ENCODE results near the gene SLC16A11.
"Not testable (repeated sequence)": the region's sequence is repeated elsewhere in the genome, so short reads cannot be mapped to it uniquely, and the experiment has no call there.

Gene SLC16A11

GRCh38 chr17:7058831-7059447 lies 15.0 kb upstream of the SLC16A11 start:
- in situ Hi-C loops (cut with HindIII; ENCODE audit: low sequenced_read_pairs): no loop called here

GRCh38 chr17:7056386-7056785 lies 12.5 kb upstream of the SLC16A11 start:
- in situ Hi-C loops (cut with HindIII; ENCODE audit: low sequenced_read_pairs): no loop called here

GRCh38 chr17:7050583-7050982 lies 6.7 kb upstream of the SLC16A11 start:
- in situ Hi-C loops (cut with HindIII; ENCODE audit: low sequenced_read_pairs): not testable (repeated sequence)

DNA sequence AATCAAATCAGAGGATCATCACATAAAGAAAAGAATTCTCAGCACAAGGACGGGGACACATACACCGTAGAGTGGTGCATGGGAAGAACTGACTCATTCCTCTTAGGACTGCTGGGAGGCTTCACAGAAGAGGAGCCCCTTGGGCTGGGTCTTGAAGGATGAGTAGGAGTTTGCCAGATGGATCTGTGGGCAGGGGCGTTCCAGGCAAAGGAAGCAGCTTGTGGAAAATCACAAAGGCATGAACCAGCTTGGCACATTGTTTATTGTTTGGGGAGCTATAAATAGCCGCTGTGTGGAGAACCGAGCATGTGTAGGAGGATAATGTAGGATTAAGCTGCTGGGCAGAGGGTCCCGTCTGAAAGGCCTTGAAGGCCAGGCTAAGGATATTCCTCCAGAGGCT lies 5.1 kb upstream of the SLC16A11 start:
- in situ Hi-C loops (cut with HindIII; ENCODE audit: low sequenced_read_pairs): no loop called here

DNA sequence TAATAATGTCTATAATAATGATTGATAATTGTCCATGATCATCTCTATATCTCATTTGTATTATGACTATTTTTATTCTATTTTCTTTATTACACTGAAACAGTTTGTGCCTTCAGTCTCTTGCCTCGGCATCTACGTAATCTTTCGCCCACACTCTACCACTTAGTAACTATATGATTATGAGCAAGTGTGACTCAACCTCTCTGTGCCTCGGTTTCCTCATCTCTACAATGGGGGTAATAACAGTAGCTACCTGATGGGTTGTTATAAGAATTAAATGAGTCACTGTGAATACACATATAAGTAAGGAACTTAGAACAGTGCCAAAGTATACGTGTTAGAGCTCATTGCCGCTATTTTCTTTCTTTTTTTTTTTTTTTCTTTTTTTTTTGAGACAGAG lies 3.7 kb upstream of the SLC16A11 start:
- in situ Hi-C loops (cut with HindIII; ENCODE audit: low sequenced_read_pairs): no loop called here

GRCh38 chr17:7046725-7047397 lies 3.0 kb upstream of the SLC16A11 start:
- in situ Hi-C loops (cut with HindIII; ENCODE audit: low sequenced_read_pairs): not testable (repeated sequence)

DNA sequence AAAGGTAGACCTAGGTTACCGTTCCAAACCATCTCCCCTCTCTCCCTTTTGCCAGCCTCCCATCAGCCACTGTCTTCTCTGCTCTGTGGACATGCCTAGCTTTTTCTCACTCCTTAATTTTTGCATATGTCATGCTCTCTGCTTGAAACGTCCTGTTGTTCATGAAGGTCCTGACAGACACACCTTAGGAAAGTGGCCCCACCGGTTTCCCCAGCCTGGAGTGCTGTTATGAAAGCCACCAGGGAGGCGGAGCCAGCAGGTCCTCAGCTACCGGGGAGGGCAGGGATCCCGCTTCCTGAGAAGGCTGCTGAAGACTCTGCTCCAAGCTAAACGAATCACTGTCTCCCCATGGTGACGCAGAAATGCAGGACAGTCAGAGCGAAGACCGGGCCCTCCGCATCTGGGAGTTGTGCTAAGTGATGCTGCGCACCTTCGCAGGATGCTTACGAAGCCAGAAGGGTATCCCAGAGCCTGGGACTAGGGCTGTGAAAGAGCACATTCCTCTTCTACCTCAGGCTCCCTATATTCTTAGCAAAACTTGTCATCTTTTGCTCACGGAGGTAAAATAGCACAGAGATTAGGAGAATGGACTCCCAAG lies 2.3 kb upstream of the SLC16A11 start:
- in situ Hi-C loops (cut with HindIII; ENCODE audit: low sequenced_read_pairs): no loop called here

- in situ Hi-C loops (cut with HindIII; ENCODE audit: low sequenced_read_pairs): no loop called here
Measured at GRCh38 chr17:7045492-7046126, 1.7 kb upstream of the SLC16A11 start.

- in situ Hi-C loops (cut with HindIII; ENCODE audit: low sequenced_read_pairs): no loop called here
Measured at GRCh38 chr17:7043182-7043496, 753 bp downstream of the SLC16A11 start.

- in situ Hi-C loops (cut with HindIII; ENCODE audit: low sequenced_read_pairs): no loop called here
Measured at GRCh38 chr17:7042501-7043181, 1.3 kb downstream of the SLC16A11 start.

DNA sequence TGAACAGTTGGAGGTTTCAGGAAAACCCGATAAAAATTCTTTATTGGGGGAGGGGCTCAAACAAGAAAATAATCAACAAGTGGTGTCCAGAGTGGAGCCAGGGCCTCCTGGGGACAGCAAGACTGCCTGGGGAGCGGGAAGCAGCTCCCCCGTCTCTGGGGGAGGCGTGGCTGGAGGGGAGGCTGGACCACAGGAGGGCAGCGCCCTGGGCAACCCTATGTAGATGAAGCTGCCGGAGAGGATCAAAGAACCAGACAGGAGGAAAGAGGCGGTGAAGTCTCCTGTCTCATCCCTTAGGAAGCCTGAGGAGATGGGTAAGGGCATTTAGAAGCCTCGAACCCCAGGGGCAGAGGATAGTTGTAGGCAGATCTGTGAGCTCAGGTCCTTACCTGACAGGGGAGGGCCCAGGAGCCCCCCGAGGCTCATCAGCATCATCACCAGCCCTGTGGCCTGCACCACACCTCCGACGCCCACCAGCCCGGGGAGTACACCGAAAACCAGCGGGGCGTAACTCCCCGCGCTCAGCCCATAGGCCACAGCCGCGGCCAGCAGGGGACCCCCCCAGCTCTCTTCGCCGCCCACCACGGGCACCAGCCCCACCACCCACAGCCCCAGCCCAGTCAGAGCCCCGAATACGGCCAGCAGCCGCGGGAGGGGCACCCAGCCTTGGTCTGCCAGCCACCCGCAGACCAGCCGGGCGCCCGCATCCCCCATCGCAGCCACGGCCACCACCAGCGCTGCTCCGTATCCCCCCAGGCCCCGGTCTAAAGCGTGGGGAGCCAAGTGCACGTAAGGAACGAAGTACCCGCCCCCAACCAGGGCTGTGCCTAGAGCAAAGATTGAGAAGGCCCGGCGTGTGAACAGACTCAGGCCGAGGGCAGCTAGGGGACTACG lies 2.0 kb downstream of the SLC16A11 start:
- in situ Hi-C loops (cut with HindIII; ENCODE audit: low sequenced_read_pairs): no loop called here

DNA sequence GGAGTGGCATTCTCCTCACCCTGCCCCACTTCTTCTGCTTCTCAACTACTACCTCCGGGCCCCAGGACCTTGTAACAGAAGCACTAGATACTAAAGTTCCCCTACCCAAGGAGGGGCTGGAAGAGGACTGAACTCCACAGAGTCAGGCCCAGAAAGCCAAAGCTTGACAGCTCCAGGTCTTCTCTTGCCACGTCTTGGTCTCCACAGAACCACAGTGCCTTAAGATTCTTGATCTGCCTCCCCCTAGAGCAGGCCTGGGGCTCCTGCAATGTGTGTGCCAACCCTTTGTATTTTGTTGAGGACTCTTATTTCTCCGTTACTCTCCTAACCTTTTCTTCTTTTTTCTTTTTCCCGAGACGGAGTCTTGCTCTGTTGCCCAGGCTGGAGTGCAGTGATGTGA lies 4.1 kb downstream of the SLC16A11 start:
- in situ Hi-C loops (cut with HindIII; ENCODE audit: low sequenced_read_pairs): no loop called here

GRCh38 chr17:7038025-7038862 lies 5.6 kb downstream of the SLC16A11 start:
- in situ Hi-C loops (cut with HindIII; ENCODE audit: low sequenced_read_pairs): no loop called here

GRCh38 chr17:7035591-7036368 lies 8.1 kb downstream of the SLC16A11 start, which contains the start of gene SLC16A13:
Gene SLC16A13, plus strand, starts transcription at chr17:7036015. Its CDS starts 368 bp downstream, at chr17:7036383.
- in situ Hi-C loops (cut with HindIII; ENCODE audit: low sequenced_read_pairs): no loop called here

DNA sequence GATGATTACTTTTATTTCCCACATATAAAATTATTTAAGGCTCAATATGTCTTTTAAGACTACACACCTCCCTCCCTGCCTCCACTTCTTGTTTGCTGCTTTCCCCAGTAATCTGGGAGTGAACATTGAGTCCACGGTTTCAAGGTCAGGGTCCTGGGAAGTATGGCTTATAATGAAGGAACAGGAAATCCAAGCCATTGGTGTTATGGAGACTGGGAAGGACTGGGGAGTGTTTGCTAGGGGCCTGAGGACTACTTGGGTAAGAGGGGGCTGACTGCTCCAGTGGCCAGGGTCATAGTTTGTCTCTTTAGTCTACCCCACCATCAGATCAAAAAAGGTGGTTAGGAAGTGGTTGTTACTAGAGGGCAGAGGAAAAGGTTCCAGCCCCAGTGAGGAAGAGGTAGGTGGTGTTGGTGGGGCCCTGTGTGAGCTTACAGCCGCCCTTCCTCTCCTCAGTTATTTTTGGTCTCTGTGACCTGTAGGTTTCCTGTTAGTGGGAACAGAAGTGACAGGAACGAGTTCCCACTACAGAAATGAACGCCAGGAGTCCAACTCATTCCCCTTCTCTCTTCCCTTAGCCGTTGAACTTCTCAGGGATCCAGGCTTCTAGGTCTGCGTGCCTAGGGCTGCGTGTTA lies 8.8 kb downstream of the SLC16A11 start:
- in situ Hi-C loops (cut with HindIII; ENCODE audit: low sequenced_read_pairs): no loop called here

GRCh38 chr17:7029659-7030058 lies 14.2 kb downstream of the SLC16A11 start:
- in situ Hi-C loops (cut with HindIII; ENCODE audit: low sequenced_read_pairs): no loop called here

DNA sequence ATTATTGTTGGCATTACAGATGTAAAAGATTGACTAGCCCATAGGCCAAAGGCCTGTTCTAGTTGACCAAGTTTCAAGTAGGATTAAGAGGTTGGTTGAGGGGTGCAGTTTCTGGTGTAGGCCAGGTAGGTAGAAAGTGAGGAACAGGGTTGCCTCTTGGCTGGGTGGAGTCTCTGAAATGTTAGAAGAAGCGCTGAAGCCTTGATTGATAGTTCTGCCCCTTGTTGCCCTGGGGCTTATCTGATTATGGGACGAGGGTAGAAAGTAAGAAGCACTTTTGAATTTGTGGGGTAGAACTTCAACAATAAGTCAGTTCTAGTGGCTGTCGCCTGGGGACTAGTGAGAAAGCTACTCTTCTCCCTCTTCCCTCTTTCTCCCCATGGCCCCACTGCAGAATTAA lies 14.8 kb downstream of the SLC16A11 start:
- in situ Hi-C loops (cut with HindIII; ENCODE audit: low sequenced_read_pairs): no loop called here

GRCh38 chr17:7027335-7027734 lies 16.6 kb downstream of the SLC16A11 start:
- in situ Hi-C loops (cut with HindIII; ENCODE audit: low sequenced_read_pairs): no loop called here
